Measurements from ENCODE around the gene SLC11A1. TPM values are rescaled to one million over a fixed set of nuclear protein-coding genes. Genes with fewer than 3 reads are reported as not detected.

SLC11A1 gene
- total RNA-seq, 1 donor from 2014 or later: 36.6 TPM

GRCh38 chr2:218422403-218423086, 40.5 kb downstream of the SLC11A1 start:
- intact Hi-C loops (cut with DNase I): no loop called here
- DNase-seq (ENCODE audit: low spot score): no peak
- ATAC-seq: no peak

- ATAC-seq (no peak), DNase-seq (ENCODE audit: low spot score) (no peak)
- intact Hi-C loops (cut with DNase I): no loop called here
Measured at GRCh38 chr2:218423584-218423983, 41.5 kb downstream of the SLC11A1 start.

GRCh38 chr2:218425531-218425930, 43.5 kb downstream of the SLC11A1 start:
- DNase-seq (ENCODE audit: low spot score) (no peak), ATAC-seq (no peak)
- intact Hi-C loops (cut with DNase I): no loop called here

GRCh38 chr2:218427741-218428140, 45.7 kb downstream of the SLC11A1 start:
- intact Hi-C loops (cut with DNase I): no loop called here
- no peak for DNase-seq (ENCODE audit: low spot score)
- no peak for ATAC-seq

GRCh38 chr2:218428846-218429558, 46.9 kb downstream of the SLC11A1 start:
- DNase-seq (ENCODE audit: low spot score): peak; percentile 50
- intact Hi-C loops (cut with DNase I): no loop called here
- no peak for ATAC-seq

GRCh38 chr2:218429911-218430692, 48.0 kb downstream of the SLC11A1 start:
- intact Hi-C loops (cut with DNase I): no loop called here
- ATAC-seq (no peak), DNase-seq (ENCODE audit: low spot score) (no peak)

GRCh38 chr2:218430721-218431120, 48.6 kb downstream of the SLC11A1 start:
- DNase-seq (ENCODE audit: low spot score) (peak; percentile 40), ATAC-seq (no peak)

GRCh38 chr2:218431878-218432277, 49.8 kb downstream of the SLC11A1 start:
- intact Hi-C loops (cut with DNase I): no loop called here

More at GRCh38 chr2:218430721-218431120, 48.6 kb downstream of the SLC11A1 start:
- intact Hi-C loops (cut with DNase I): no loop called here

GRCh38 chr2:218432676-218433365, 50.7 kb downstream of the SLC11A1 start:
- intact Hi-C loops (cut with DNase I): no loop called here
- no peak for DNase-seq (ENCODE audit: low spot score)

More at GRCh38 chr2:218431878-218432277, 49.8 kb downstream of the SLC11A1 start:
- ATAC-seq (no peak), DNase-seq (ENCODE audit: low spot score) (peak; percentile 31)

GRCh38 chr2:218434456-218434855, 52.4 kb downstream of the SLC11A1 start:
- ATAC-seq (no peak), DNase-seq (ENCODE audit: low spot score) (no peak)
- intact Hi-C loops (cut with DNase I): no loop called here

More at GRCh38 chr2:218432676-218433365, 50.7 kb downstream of the SLC11A1 start:
- ATAC-seq: no peak

- intact Hi-C loops (cut with DNase I): no loop called here
- DNase-seq (ENCODE audit: low spot score) (no peak), ATAC-seq (no peak)
Measured at GRCh38 chr2:218435003-218435982, 53.2 kb downstream of the SLC11A1 start.

GRCh38 chr2:218436992-218437391, 54.9 kb downstream of the SLC11A1 start:
- no peak for DNase-seq (ENCODE audit: low spot score)
- intact Hi-C loops (cut with DNase I): no loop called here
- ATAC-seq: no peak

GRCh38 chr2:218437969-218438368, 55.9 kb downstream of the SLC11A1 start:
- intact Hi-C loops (cut with DNase I): no loop called here
- no peak for ATAC-seq
- DNase-seq (ENCODE audit: low spot score): no peak

GRCh38 chr2:218438596-218438995, 56.5 kb downstream of the SLC11A1 start:
- ATAC-seq (no peak), DNase-seq (ENCODE audit: low spot score) (no peak)
- intact Hi-C loops (cut with DNase I): no loop called here

- intact Hi-C loops (cut with DNase I): no loop called here
- no peak for ATAC-seq
- DNase-seq (ENCODE audit: low spot score): no peak
Measured at GRCh38 chr2:218444692-218445357, 62.8 kb downstream of the SLC11A1 start.

- ATAC-seq (no peak), DNase-seq (ENCODE audit: low spot score) (no peak)
- intact Hi-C loops (cut with DNase I): no loop called here
Measured at GRCh38 chr2:218445602-218446001, 63.5 kb downstream of the SLC11A1 start.
